ENCODE data around the gene LACRT. TPM values are rescaled to one million over a fixed set of nuclear protein-coding genes. Genes with fewer than 3 reads are reported as not detected.

The LACRT gene
- total RNA-seq, 1 experiment from 2014 or later = not detected

- Mint-ChIP-seq H3K27ac (ENCODE audit: unreplicated experiment) (no peak overlapping the region), H3K4me3 (ENCODE audit: low read depth, unreplicated experiment) (no peak overlapping the region), H3K9me3 (ENCODE audit: low read depth, unreplicated experiment) (no peaks in the 10 kb centered on the region), H3K4me1 (ENCODE audit: low read depth, unreplicated experiment) (peaks cover 8% of the 10 kb centered on the region), H3K27me3 (ENCODE audit: unreplicated experiment) (peaks cover 55% of the 10 kb centered on the region), H3K36me3 (ENCODE audit: insufficient read depth, unreplicated experiment) (no peaks in the 10 kb centered on the region)
- CTCF ChIA-PET = interaction anchor here (1.2 kb wide), 1 partner anchor 9 kb away, joined by 6 read pairs; no protein-coding TSS in a partner anchor
- intact Hi-C loops (cut with micrococcal nuclease; ENCODE audit: unreplicated experiment) = loop anchor here (2.0 kb wide), 1 partner anchor 23 kb away; no protein-coding TSS in a partner anchor
- no TSS peak for BruUV-seq (replicated peaks)
- no peak for DNase-seq
- no peak for TF ChIP-seq CTCF (IDR thresholded peaks at IDR 0.05; ENCODE audit: unreplicated experiment)
These were observed 32.9 kb downstream of the LACRT start for GRCh38 chr12:54601841-54602240.

GRCh38 chr12:54598970-54599369 lies 35.7 kb downstream of the LACRT start:
- TF ChIP-seq CTCF (IDR thresholded peaks at IDR 0.05; ENCODE audit: unreplicated experiment) = no peak
- DNase-seq = no peak
- H3K27ac Mint-ChIP-seq (ENCODE audit: unreplicated experiment) = no peak overlapping the region
- no peak overlapping the region for H3K4me3 Mint-ChIP-seq (ENCODE audit: low read depth, unreplicated experiment)
- intact Hi-C loops (cut with micrococcal nuclease; ENCODE audit: unreplicated experiment) = no loop called here
- CTCF ChIA-PET = no interaction called here
- H3K27me3 Mint-ChIP-seq (ENCODE audit: unreplicated experiment) = peaks cover 73% of the 10 kb centered on the region
- no peaks in the 10 kb centered on the region for H3K9me3 Mint-ChIP-seq (ENCODE audit: low read depth, unreplicated experiment)
- BruUV-seq (replicated peaks) = no TSS peak
- no peaks in the 10 kb centered on the region for H3K36me3 Mint-ChIP-seq (ENCODE audit: insufficient read depth, unreplicated experiment)
- peaks cover 8% of the 10 kb centered on the region for H3K4me1 Mint-ChIP-seq (ENCODE audit: low read depth, unreplicated experiment)

GRCh38 chr12:54596526-54596946 lies 38.2 kb downstream of the LACRT start:
- intact Hi-C loops (cut with micrococcal nuclease; ENCODE audit: unreplicated experiment) = loop anchor here (1.0 kb wide), 1 partner anchor 362 kb away; no protein-coding TSS in a partner anchor
- BruUV-seq (replicated peaks) = no TSS peak
- CTCF ChIA-PET = interaction anchor here (1.0 to 1.8 kb wide), 6 partner anchors 9 to 106 kb away, joined by 3 to 7 read pairs (median 4); no protein-coding TSS in a partner anchor
- no peaks in the 10 kb centered on the region for H3K36me3 Mint-ChIP-seq (ENCODE audit: insufficient read depth, unreplicated experiment)
- no peaks in the 10 kb centered on the region for H3K9me3 Mint-ChIP-seq (ENCODE audit: low read depth, unreplicated experiment)
- DNase-seq = peak; percentile 80
- H3K4me3 Mint-ChIP-seq (ENCODE audit: low read depth, unreplicated experiment) = no peak overlapping the region
- peak; percentile 83 for TF ChIP-seq CTCF (IDR thresholded peaks at IDR 0.05; ENCODE audit: unreplicated experiment)
- no peaks in the 10 kb centered on the region for H3K4me1 Mint-ChIP-seq (ENCODE audit: low read depth, unreplicated experiment)
- H3K27me3 Mint-ChIP-seq (ENCODE audit: unreplicated experiment) = peaks cover 78% of the 10 kb centered on the region
- H3K27ac Mint-ChIP-seq (ENCODE audit: unreplicated experiment) = no peak overlapping the region

- no peak for DNase-seq
- Mint-ChIP-seq H3K9me3 (ENCODE audit: low read depth, unreplicated experiment) (no peaks in the 10 kb centered on the region), H3K27ac (ENCODE audit: unreplicated experiment) (no peak overlapping the region), H3K27me3 (ENCODE audit: unreplicated experiment) (peaks cover 80% of the 10 kb centered on the region), H3K4me3 (ENCODE audit: low read depth, unreplicated experiment) (no peak overlapping the region), H3K36me3 (ENCODE audit: insufficient read depth, unreplicated experiment) (no peaks in the 10 kb centered on the region), H3K4me1 (ENCODE audit: low read depth, unreplicated experiment) (no peaks in the 10 kb centered on the region)
- CTCF ChIA-PET = interaction anchor here (1.7 to 1.8 kb wide), 2 partner anchors 16 to 107 kb away, joined by 6 to 7 read pairs; no protein-coding TSS in a partner anchor
- BruUV-seq (replicated peaks) = no TSS peak
- TF ChIP-seq CTCF (IDR thresholded peaks at IDR 0.05; ENCODE audit: unreplicated experiment) = no peak
- intact Hi-C loops (cut with micrococcal nuclease; ENCODE audit: unreplicated experiment) = no loop called here
These were observed 39.2 kb downstream of the LACRT start for GRCh38 chr12:54595471-54595870.
